GM19043 (cell line): ENCODE measurements around the gene KCNQ2.
"Not testable (repeated sequence)": the region's sequence is repeated elsewhere in the genome, so short reads cannot be mapped to it uniquely, and the experiment has no call there.

Experiments
- ATAC-seq: cut with Tn5 transposase; IDR thresholded peaks from one replicate; pipeline ENCODE4 v1.9.1; 2021; ENCODE audit warnings: low read depth; ENCODE audit not compliant: unreplicated experiment

The KCNQ2 gene

DNA sequence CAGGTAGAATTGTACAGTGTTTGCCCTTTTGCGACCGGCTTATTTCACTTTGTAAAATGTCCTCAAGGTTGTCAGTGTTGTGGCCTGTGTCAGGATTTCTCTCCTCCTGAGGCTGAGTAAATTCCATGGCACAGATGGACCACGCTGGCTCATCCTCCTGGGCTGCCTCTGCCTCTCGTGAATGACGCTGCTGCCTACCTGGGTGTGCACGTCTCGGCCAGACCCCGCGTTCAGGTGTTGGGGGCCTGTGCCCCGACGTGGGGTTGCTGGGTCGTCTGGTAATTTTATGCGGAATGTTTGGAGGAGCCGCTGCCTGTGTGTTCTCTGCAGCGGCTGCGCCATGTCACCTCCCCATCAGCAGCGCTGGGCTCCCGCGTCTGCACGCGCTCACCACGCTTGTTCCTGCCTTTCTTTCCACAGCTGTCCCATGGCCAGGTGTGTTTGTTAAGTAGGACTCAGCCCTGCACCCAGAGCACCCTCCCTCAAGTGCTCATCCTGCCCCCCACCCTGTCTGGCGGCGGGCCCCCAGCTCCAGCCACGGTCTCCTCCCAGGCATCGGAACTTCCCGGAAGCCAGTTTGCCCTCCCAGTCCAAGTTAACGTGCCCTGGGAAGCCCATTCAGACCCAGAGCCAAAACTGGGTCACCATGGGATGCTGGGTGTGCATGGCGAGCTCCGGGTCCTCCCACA is 75.2 kb downstream of the KCNQ2 start:
- no peak for ATAC-seq

GRCh38 chr20:63396300-63396699 is 76.2 kb downstream of the KCNQ2 start:
- ATAC-seq = no peak

GRCh38 chr20:63395723-63396122 is 76.7 kb downstream of the KCNQ2 start:
- no peak for ATAC-seq

- no peak for ATAC-seq
Measured at GRCh38 chr20:63394920-63395455, 77.5 kb downstream of the KCNQ2 start.

DNA sequence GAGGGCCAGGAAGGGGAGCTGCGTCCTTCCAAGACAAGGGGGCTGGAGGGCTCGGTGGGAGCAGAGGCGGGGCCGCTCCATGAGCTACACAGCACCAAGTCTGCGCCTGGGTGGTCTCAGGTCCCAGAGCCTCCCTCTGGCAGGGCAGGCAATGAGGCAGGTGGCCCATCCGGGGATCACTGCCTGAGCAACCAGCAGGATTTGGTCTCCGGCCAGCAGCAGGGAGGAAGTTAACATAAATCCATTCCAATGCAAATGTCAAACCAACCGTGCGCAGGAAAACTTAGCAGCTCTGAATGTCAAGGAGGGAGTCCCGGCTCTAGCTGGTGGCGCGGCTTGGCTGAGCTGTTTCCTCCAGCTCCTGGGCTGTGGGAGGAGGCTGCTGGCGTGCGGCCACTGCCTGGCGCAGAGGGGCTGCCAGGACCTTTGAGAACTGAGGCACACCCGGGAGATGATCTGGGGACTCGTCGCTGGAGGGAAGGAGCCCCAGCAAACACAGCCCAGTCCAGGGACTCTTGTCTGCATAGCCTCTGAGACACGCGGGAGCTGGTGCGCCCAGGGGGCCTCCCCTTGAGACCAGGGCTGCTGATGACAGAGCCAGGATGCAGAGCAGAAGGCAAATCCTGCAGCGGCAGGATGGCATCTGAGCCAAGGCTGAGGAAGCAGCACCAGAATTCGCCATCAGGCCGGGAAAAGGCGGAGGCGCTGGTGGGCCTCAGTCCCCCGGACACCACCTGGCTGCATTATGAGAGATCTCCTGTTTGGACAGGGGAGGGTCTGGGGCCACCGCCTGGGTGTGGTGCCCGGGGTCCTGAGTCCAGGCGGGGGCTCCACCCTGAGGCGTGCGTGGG is 78.2 kb downstream of the KCNQ2 start:
- ATAC-seq = no peak

GRCh38 chr20:63393566-63393965 is 78.9 kb downstream of the KCNQ2 start:
- no peak for ATAC-seq

- ATAC-seq = no peak
Measured at GRCh38 chr20:63392465-63393365, 79.7 kb downstream of the KCNQ2 start.

DNA sequence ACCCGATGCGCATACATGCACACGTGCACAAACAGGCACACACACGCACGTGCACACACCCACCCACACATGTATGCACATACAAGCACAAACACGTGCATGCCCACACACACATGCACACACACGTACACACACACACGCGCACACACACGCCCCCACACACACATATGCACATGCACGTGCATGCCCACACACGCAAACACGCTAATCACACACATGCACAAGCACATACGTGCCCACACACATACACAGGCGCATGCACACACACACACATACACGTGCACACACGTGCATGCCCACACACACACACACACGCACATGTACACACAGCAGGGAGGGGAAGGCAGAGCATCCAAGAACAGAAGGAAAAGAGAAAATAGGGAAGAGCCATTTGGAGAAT is 84.5 kb downstream of the KCNQ2 start:
- no peak for ATAC-seq

GRCh38 chr20:63387393-63387792 is 85.1 kb downstream of the KCNQ2 start:
- ATAC-seq = no peak

GRCh38 chr20:63386491-63386890 is 86.0 kb downstream of the KCNQ2 start:
- ATAC-seq = no peak

DNA sequence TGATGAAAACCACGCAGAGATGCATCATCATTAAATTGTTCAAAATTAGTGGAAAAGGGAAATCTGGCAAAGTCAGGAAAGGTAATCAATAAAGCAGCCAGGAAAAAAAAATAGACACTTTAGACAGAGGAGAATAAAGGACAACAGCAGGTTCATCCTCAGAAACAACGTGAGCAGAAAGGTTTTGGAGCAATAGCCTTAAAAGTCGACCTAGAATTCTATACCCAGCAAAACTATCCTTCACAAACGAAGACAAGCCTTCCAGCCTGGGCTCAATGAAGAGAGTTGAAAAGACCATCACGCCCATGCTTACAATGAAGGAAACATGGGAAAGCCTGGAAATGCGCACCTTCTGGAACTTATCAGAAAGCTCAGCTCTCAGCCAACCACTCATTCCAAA is 86.6 kb downstream of the KCNQ2 start:
- ATAC-seq = no peak

GRCh38 chr20:63384336-63384735 is 88.1 kb downstream of the KCNQ2 start:
- ATAC-seq = no peak

DNA sequence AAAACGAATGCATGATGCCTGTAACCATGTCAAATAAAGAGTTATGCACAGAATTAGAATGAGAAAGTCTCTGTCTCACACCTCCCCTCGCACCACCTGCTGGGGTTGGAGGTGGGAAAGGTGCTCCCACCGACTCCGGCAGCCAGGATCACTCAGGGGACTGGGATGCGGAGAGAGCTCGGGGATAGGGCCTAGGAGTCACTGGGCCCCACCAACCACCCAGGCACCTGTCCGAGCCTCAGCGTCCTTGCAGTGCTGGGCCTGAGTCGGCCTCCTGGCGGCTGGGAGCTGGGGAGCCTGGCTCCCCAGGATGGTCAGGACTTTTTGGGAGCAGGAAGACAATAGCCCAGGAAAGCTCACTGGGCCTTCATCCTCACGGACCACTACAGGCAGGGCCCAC is 88.9 kb downstream of the KCNQ2 start:
- no peak for ATAC-seq

GRCh38 chr20:63382551-63383300 is 89.7 kb downstream of the KCNQ2 start:
- ATAC-seq = no peak

GRCh38 chr20:63381781-63382431 is 90.5 kb downstream of the KCNQ2 start:
- no peak for ATAC-seq

- no peak for ATAC-seq
Measured at GRCh38 chr20:63380346-63380870, 92.0 kb downstream of the KCNQ2 start.

DNA sequence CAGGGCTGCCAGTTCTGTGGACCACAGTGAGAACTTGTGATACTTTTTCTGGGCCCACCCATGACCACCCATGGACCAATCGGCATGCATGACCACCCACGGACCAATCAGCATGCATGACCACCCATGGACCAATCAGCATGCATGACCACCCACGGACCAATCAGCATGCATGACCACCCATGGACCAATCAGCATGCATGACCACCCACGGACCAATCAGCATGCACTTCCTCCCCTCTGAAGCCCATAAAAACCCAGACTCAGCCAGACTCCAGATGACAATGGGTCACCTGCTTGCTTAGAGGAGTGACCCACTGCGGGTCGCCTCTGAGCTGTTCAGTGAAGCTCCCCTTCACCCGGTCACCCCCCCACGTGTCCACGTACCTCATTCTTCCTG is 92.6 kb downstream of the KCNQ2 start:
- ATAC-seq = not testable (repeated sequence)

GRCh38 chr20:63379296-63379695 is 93.2 kb downstream of the KCNQ2 start:
- ATAC-seq = no peak

DNA sequence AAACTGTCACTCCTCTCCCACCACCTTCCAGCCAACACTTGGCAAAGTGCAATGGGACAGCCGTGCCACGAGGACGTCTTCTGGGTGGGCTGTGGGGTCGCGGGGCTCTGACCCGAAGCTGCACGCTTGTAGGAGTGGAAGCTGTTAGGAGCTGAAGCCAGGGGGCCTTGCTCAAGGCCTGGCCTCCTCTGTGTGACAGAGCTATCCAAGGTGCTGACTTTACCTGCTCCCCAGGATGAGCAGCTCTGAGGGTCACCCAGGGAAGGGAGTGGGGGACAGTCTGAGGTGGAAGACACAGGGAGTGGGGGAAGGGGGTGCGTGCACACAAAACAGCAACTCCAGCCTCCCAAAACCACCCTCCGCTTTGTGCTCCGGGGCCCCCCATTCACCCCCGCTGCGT is 93.8 kb downstream of the KCNQ2 start:
- ATAC-seq = no peak
